K562 (cell line): ENCODE data around the gene AP5Z1. TPM values are rescaled to one million over a fixed set of nuclear protein-coding genes. Genes with fewer than 3 reads are reported as not detected.

Experiments used
- ATAC-seq: fragments of 200-7000 bp; cut with Tn5 transposase; 3 replicates; pipeline ENCODE4 v1.9.1; 2020; ENCODE audit warnings: moderate library complexity
- BruUV-seq: library from RNA; stranded (reverse); fragments of 400-500 nt; replicated peaks from 2 replicates; lab custom pipeline; 2021; lab: Mats Ljungman, UMichigan
- CTCF ChIA-PET: fragments of 300-600 bp; formaldehyde crosslinking; extraction: SDS; loops from one replicate; lab custom pipeline; 2021; ENCODE audit warnings: low intra/inter-chr PET ratio; lab: Yijun Ruan, JAX
- POLR2A ChIA-PET: fragments of 300-600, 350-650 bp; sonication (Branson Sonifier 250); formaldehyde crosslinking; extraction: SDS; loops from one replicate; lab custom pipeline; 2021; ENCODE audit warnings: antibody characterized with exemption, inconsistent platforms; lab: Yijun Ruan, JAX
- DNase-seq, 4 experiments: peaks; one replicate each; pipeline versions ENCODE4 v3.0.0 to v3.0.0-alpha.2; 2011 to 2018; ENCODE audit warnings: low spot score in 3 of 4, mixed read lengths in 3 of 4; ENCODE audit errors: extremely low read depth in 1 of 4
- FAIRE-seq: peaks from 2 replicates; lab custom pipeline; 2011; peaks lifted over from hg19 to GRCh38; lab: Jason Lieb, UNC
- H2AFZ ChIP-seq: 2 replicates; pipeline ENCODE4 v1.6.0; 2011; ENCODE audit warnings: low read depth, low read length, control low read depth, inconsistent platforms
- H3K27ac ChIP-seq: fragments of 200-600 bp; 3 replicates; pipeline ENCODE4 v1.8.0; 2011; ENCODE audit warnings: low read depth, mild to moderate bottlenecking, control low read depth, inconsistent platforms, low read length, moderate library complexity, mixed read lengths; ENCODE audit errors: extremely low read depth
- H3K27me3 ChIP-seq, 2 experiments: fragments of 300-600 bp in 1 of 2; 2 replicates in 1 of 2; 3 replicates in 1 of 2; pipeline versions ENCODE4 v1.6.0 to v1.8.0; 2011; ENCODE audit warnings: inconsistent platforms in 2 of 2, low read length in 2 of 2, mild to moderate bottlenecking in 1 of 2, mixed read lengths in 1 of 2, moderate library complexity in 1 of 2; ENCODE audit not compliant: control insufficient read depth in 2 of 2, insufficient read depth in 2 of 2
- H3K36me3 ChIP-seq: fragments of 300-600 bp; 3 replicates; pipeline ENCODE4 v1.8.0; 2011; ENCODE audit warnings: mild to moderate bottlenecking, low read length, inconsistent platforms; ENCODE audit not compliant: control insufficient read depth, insufficient read depth
- H3K4me1 ChIP-seq, 2 experiments: fragments of 200-600 bp in 1 of 2; replicated peaks in 1 of 2; 2 replicates in 1 of 2; 3 replicates in 1 of 2; pipeline versions ENCODE4 v1.5.1 to v1.8.0; 2011; ENCODE audit warnings: inconsistent platforms in 2 of 2, low read length in 2 of 2, mild to moderate bottlenecking in 1 of 2, mixed read lengths in 1 of 2, moderate library complexity in 1 of 2; ENCODE audit not compliant: control insufficient read depth in 2 of 2, insufficient read depth in 2 of 2
- H3K4me2 ChIP-seq: 2 replicates; pipeline ENCODE4 v1.6.1; 2011; ENCODE audit warnings: low read length, control low read depth, inconsistent platforms, mixed read lengths; ENCODE audit not compliant: insufficient read depth
- H3K4me3 ChIP-seq: fragments of 200-600 bp; sonication (generic), shearing (Covaris generic); 2 replicates; pipeline ENCODE4 v1.5.1; 2016; ENCODE audit warnings: control low read depth, inconsistent platforms
- H3K79me2 ChIP-seq: fragments of 200-600 bp; 3 replicates; pipeline ENCODE4 v1.8.0; 2011; ENCODE audit warnings: low read length, inconsistent platforms; ENCODE audit not compliant: control insufficient read depth, insufficient read depth
- H3K9ac ChIP-seq, 2 experiments: 2 replicates each; pipeline versions ENCODE4 v1.6.0 to v1.6.1; 2011; ENCODE audit warnings: low read depth in 2 of 2, low read length in 2 of 2, control low read depth in 1 of 2, inconsistent platforms in 1 of 2, mild to moderate bottlenecking in 1 of 2, mixed read lengths in 1 of 2; ENCODE audit not compliant: insufficient read depth in 1 of 2
- H3K9me1 ChIP-seq: one replicate; pipeline ENCODE4 v1.6.0; 2011; ENCODE audit warnings: inconsistent platforms, mild to moderate bottlenecking, low read length, moderate library complexity; ENCODE audit not compliant: control insufficient read depth, insufficient read depth
- H3K9me3 ChIP-seq: replicated peaks from 2 replicates; pipeline ENCODE4 v1.5.1; 2011; ENCODE audit warnings: low read depth, low read length, inconsistent platforms; ENCODE audit not compliant: control insufficient read depth, insufficient read depth
- H4K20me1 ChIP-seq: replicated peaks from 2 replicates; pipeline ENCODE4 v1.6.1; 2011; ENCODE audit warnings: low read length, inconsistent platforms, mixed read lengths; ENCODE audit not compliant: control insufficient read depth, insufficient read depth
- ELF4 ChIP-seq: fragments of 450-650 bp; formaldehyde crosslinking; IDR thresholded peaks from 2 replicates; pipeline ENCODE4 v1.4.0; 2022; ENCODE audit warnings: missing genetic modification characterization
- JUNB ChIP-seq: fragments of 450-650 bp; formaldehyde crosslinking; conservative IDR thresholded peaks from 2 replicates; pipeline ENCODE4 v1.4.0; 2020; ENCODE audit warnings: mild to moderate bottlenecking
- KDM5B ChIP-seq: fragments of 200-600 bp; sonication (generic); IDR thresholded peaks from 2 replicates; pipeline ENCODE4 v1.6.1; 2012; ENCODE audit warnings: low read depth, mild to moderate bottlenecking, moderate library complexity, low read length, control low read depth, inconsistent platforms; ENCODE audit not compliant: insufficient replicate concordance
- MXI1 ChIP-seq: IDR thresholded peaks from 2 replicates; pipeline ENCODE4 v1.6.1; 2011; ENCODE audit warnings: low read depth, mild to moderate bottlenecking, improper control_type of control experiment, low read length
- NFRKB ChIP-seq: fragments of 450-650 bp; IDR thresholded peaks from 2 replicates; pipeline ENCODE4 v1.6.1; 2016; ENCODE audit warnings: low read depth
- RBM39 ChIP-seq: fragments of 200-400 bp; formaldehyde crosslinking; optimal IDR thresholded peaks from 2 replicates; pipeline ENCODE3; 2018; ENCODE audit warnings: low read depth, low read length
- SMC3 ChIP-seq: conservative IDR thresholded peaks from 2 replicates; pipeline ENCODE4 v1.6.1; 2011; ENCODE audit warnings: low read depth, low read length, improper control_type of control experiment; ENCODE audit not compliant: insufficient read depth
- SRF ChIP-seq, 2 experiments: fragments of 250-450, 450-650 bp in 1 of 2; sonication (Bioruptor Pico) in 1 of 2; sonication (generic) in 1 of 2; formaldehyde crosslinking; IDR thresholded peaks; 2 replicates each; pipeline versions ENCODE4 v1.5.0 to v1.5.1; 2020 to 2022; ENCODE audit warnings: mild to moderate bottlenecking in 1 of 2, missing genetic modification reagents in 1 of 2
- ZBTB8A ChIP-seq: fragments of 450-650 bp; IDR thresholded peaks from 2 replicates; pipeline ENCODE4 v1.6.1; 2018; ENCODE audit warnings: mild to moderate bottlenecking, moderate library complexity; ENCODE audit not compliant: partially characterized antibody
- ZNF174 ChIP-seq: fragments of 250-450 bp; sonication (Bioruptor Pico); IDR thresholded peaks from 2 replicates; pipeline ENCODE4 v1.4.0; 2020; ENCODE audit warnings: mild to moderate bottlenecking
- WGBS: fragments of 100-300 bp; shearing (Covaris generic); methylation state at CpG from one replicate; pipeline ENCODE4 v1.1.6; 2016; ENCODE audit warnings: low coverage, mixed read lengths; ENCODE audit not compliant: insufficient coverage; ENCODE audit errors: missing lambda C conversion rate; 5-methylcytosine and 5-hydroxymethylcytosine counted together
- in situ Hi-C: fragments of 300-500 bp; cut with MboI; formaldehyde crosslinking; loops from 4 replicates; pipeline ENCODE4 v1.15.0; 2018; ENCODE audit warnings: inconsistent platforms, mixed read lengths
- intact Hi-C: fragments of 100-400 bp; cut with micrococcal nuclease; formaldehyde crosslinking; loops from 2 replicates; pipeline ENCODE4 v1.14.2; 2022
- polyA plus RNA-seq, 8 experiments: library from polyadenylated mRNA; depleted of rRNA in 4 of 8; stranded (reverse) in 5 of 8; unstranded in 3 of 8; fragments of >200 nt; fragmentation: Nextera tagmentation in 2 of 8; fragmentation: Illumina TruSeq in 1 of 8; extraction: Ambion mirVana in 2 of 8; extraction: Trizol in 1 of 8; gene quantifications; 2 replicates each; pipeline versions ENCODE4 v1.2.1 to v1.2.3, GENCODE V29; 2011 to 2014; ENCODE audit warnings: inconsistent platforms in 1 of 8, missing spikeins in 1 of 8
- total RNA-seq, 7 experiments: library from RNA; depleted of rRNA in 6 of 7; stranded (reverse); fragments of >200 nt in 6 of 7; fragmentation: Illumina TruSeq in 2 of 7; extraction: Trizol in 2 of 7; gene quantifications; 2 replicates each; pipeline versions ENCODE4 v1.2.1 to v1.2.3, GENCODE V29; 2011 to 2021; ENCODE audit warnings: low replicate concordance in 1 of 7

The AP5Z1 gene
- total and polyA plus RNA-seq, 9 of the 15 experiments (the other 6 are each of a cell fraction or from before 2014, with no cell fraction given), result 0.06 to 31.1 (median 6.4) TPM

GRCh38 chr7:4808026-4808425 lies 32.6 kb downstream of the AP5Z1 start:
- ChIA-PET CTCF (no interaction called here), POLR2A (interaction anchor here (0.6 to 1.0 kb wide), 2 partner anchors 9 to 18 kb away, joined by 3 read pairs; no protein-coding TSS in a partner anchor)
- Histone ChIP-seq H3K79me2 (no peaks in the 10 kb centered on the region), H3K4me2 (no peak overlapping the region), H3K9ac (no peak overlapping the region), H3K9me3 (no peaks in the 10 kb centered on the region), H3K4me1 (peaks cover 0 to 21% of the 10 kb centered on the region in 2 experiments; a peak in 2 of 5 replicates), H3K9me1 (no peaks in the 10 kb centered on the region), H4K20me1 (0 out of 2 replicates have a peak, but pooled peaks cover 8% of the 10 kb centered on the region), H3K27me3 (peaks cover 0 to 4% of the 10 kb centered on the region in 2 experiments; a peak in 2 of 5 replicates), H2AFZ (no peak overlapping the region), H3K36me3 (no peaks in the 10 kb centered on the region), H3K4me3 (no peak overlapping the region), H3K27ac (no peak overlapping the region)
- FAIRE-seq (no peak), ATAC-seq (no peak), DNase-seq (no peak)
- in situ Hi-C loops (no loop called here), intact Hi-C loops (no loop called here)
- TF ChIP-seq JUNB (no peak), SRF (CRISPR knock-in tag; IDR thresholded peaks at IDR 0.05) (no peak), ZBTB8A (no peak), MXI1 (no peak)
- no TSS peak for BruUV-seq
- WGBS, result 36% methylated on average over 3 of the region's 5 CpGs

GRCh38 chr7:4808565-4808964 lies 33.1 kb downstream of the AP5Z1 start:
- no peak for DNase-seq

More at GRCh38 chr7:4808565-4808964, 33.1 kb downstream of the AP5Z1 start:
- ATAC-seq, result no peak
- H3K36me3 ChIP-seq, result no peaks in the 10 kb centered on the region
- BruUV-seq, result no TSS peak
- TF ChIP-seq NFRKB (no peak), RBM39 (no peak), SMC3 (no peak), KDM5B (no peak), ELF4 (CRISPR knock-in tag) (no peak), ZNF174 (CRISPR knock-in tag) (no peak)
- no peak for FAIRE-seq
- WGBS, result 40% methylated on average over 12 of the region's 37 CpGs
- H3K4me1 ChIP-seq, result peaks cover 0 to 17% of the 10 kb centered on the region in 2 experiments; a peak in 2 of 5 replicates
- H3K9ac ChIP-seq, result no peak overlapping the region
- no peak overlapping the region for H2AFZ ChIP-seq
- 0 out of 2 replicates have a peak, but pooled peaks cover 8% of the 10 kb centered on the region for H4K20me1 ChIP-seq
- ChIA-PET POLR2A (interaction anchor here (0.7 to 1.0 kb wide), 2 partner anchors 8 to 331 kb away, joined by 3 read pairs; no protein-coding TSS in a partner anchor), CTCF (no interaction called here)
- H3K9me1 ChIP-seq, result no peaks in the 10 kb centered on the region
- no peaks in the 10 kb centered on the region for H3K9me3 ChIP-seq
- no peak overlapping the region for H3K4me2 ChIP-seq
- H3K79me2 ChIP-seq, result no peaks in the 10 kb centered on the region
- peaks cover 0 to 4% of the 10 kb centered on the region in 2 experiments; a peak in 2 of 5 replicates for H3K27me3 ChIP-seq
- intact Hi-C loops, result no loop called here
- in situ Hi-C loops, result no loop called here
- H3K27ac ChIP-seq, result no peak overlapping the region
- no peak overlapping the region for H3K4me3 ChIP-seq
